ENCODE data around the gene CSNK1A1L. TPM values are rescaled to one million over a fixed set of nuclear protein-coding genes. Genes with fewer than 3 reads are reported as not detected.

The CSNK1A1L gene
- total RNA-seq (not detected), total RNA-seq (0 reads per million in 2 donors)

GRCh38 chr13:37105251-37105714 lies at the start of gene CSNK1A1L:
CSNK1A1L (minus strand) TSS chr13:37105664; CDS start chr13:37105256, 408 bp downstream.
- H3K9me3 ChIP-seq (ENCODE audit: control insufficient read depth, low read length, poor library complexity, severe bottlenecking), result no peaks in the 10 kb centered on the region
- Mint-ChIP-seq H3K4me1 (no peaks in the 10 kb centered on the region), H3K4me3 (no peak within 1 kb of the TSS), H3K36me3 (ENCODE audit: low read depth) (no peaks in the 10 kb centered on the region), H3K27me3 (peaks cover 50% of the 10 kb centered on the region), H3K27ac (no peak within 1 kb of the TSS)
- DNase-seq (no peak), ATAC-seq (no peak)

DNA sequence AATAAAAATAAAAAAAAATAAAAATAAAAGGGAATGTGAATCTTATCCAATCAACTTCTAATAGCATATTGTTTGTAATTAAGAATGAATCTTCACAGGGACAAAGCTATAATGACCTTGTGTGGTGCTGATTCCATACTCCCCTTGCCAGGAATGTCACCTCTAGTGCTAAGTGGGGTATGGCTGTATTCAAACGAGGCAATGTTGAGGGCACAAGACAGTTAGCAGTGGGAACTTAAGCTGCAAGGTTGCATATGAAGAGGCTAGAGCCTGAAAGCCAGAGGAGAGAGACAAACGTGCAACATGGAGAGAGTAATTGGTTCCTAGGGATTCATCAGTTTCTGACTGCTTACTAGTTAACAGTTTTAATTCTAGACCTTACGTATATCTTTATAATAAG lies 43.9 kb upstream of the CSNK1A1L start:
- no peaks in the 10 kb centered on the region for H3K9me3 ChIP-seq (ENCODE audit: control insufficient read depth, low read length, poor library complexity, severe bottlenecking)
- no peaks in the 10 kb centered on the region for H3K27me3 Mint-ChIP-seq
- no peak for ATAC-seq

GRCh38 chr13:37148501-37148900 lies 43.0 kb upstream of the CSNK1A1L start:
- ATAC-seq (no peak), DNase-seq (no peak)
- Mint-ChIP-seq H3K4me3 (no peak overlapping the region), H3K27me3 (no peaks in the 10 kb centered on the region), H3K36me3 (ENCODE audit: low read depth) (no peaks in the 10 kb centered on the region), H3K4me1 (no peaks in the 10 kb centered on the region), H3K27ac (no peak overlapping the region)
- no peaks in the 10 kb centered on the region for H3K9me3 ChIP-seq (ENCODE audit: control insufficient read depth, low read length, poor library complexity, severe bottlenecking)

More for the DNA sequence above, 43.9 kb upstream of the CSNK1A1L start:
- Mint-ChIP-seq H3K4me1 (no peaks in the 10 kb centered on the region), H3K4me3 (no peak overlapping the region), H3K27ac (no peak overlapping the region), H3K36me3 (ENCODE audit: low read depth) (no peaks in the 10 kb centered on the region)
- DNase-seq, result no peak

DNA sequence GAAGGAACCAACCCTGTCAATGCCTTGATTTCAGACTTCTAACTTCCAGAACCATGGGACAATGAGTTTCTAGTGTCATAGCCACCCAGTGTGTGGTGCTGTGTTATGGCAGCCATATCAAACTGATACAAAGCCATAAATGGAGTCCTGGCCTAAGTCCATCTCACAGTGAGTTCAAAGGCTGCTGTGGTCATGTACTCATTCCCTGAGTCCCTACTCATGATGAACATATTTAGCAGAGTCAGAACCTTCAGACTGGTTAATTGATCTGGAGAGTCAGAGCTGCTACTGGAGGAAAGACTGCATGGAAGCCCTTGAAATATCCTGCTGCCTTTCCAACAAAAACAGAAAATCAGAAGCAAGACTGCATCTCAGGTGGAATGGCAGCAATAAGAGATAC lies 39.2 kb upstream of the CSNK1A1L start:
- no peak for ATAC-seq
- no peaks in the 10 kb centered on the region for H3K36me3 Mint-ChIP-seq (ENCODE audit: low read depth)

DNA sequence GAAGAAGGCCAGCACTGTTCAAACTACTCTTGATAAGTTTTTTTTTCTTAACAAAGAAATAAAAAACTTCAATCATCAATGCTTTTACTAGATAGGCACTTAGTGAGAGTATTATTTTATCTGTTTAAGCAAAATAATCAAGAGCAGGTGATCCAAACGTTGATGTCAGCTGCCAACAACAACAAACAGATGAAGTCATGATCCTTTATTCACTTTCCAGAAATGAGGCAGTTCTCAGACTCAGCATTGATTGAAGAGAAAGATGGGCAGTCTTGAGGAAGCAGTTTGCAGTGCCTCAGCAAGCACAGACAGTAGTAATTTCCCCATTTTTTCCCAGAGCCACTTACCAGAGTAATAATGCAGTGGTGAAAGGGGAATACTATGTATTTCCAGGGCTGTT lies 38.4 kb upstream of the CSNK1A1L start:
- ATAC-seq (no peak), DNase-seq (no peak)
- Mint-ChIP-seq H3K27ac (no peak overlapping the region), H3K36me3 (ENCODE audit: low read depth) (no peaks in the 10 kb centered on the region), H3K27me3 (no peaks in the 10 kb centered on the region), H3K4me1 (no peaks in the 10 kb centered on the region), H3K4me3 (no peak overlapping the region)
- H3K9me3 ChIP-seq (ENCODE audit: control insufficient read depth, low read length, poor library complexity, severe bottlenecking), result no peaks in the 10 kb centered on the region

More for the DNA sequence above, 39.2 kb upstream of the CSNK1A1L start:
- Mint-ChIP-seq H3K4me1 (no peaks in the 10 kb centered on the region), H3K4me3 (no peak overlapping the region), H3K27ac (no peak overlapping the region), H3K27me3 (no peaks in the 10 kb centered on the region)
- DNase-seq, result no peak
- no peaks in the 10 kb centered on the region for H3K9me3 ChIP-seq (ENCODE audit: control insufficient read depth, low read length, poor library complexity, severe bottlenecking)

DNA sequence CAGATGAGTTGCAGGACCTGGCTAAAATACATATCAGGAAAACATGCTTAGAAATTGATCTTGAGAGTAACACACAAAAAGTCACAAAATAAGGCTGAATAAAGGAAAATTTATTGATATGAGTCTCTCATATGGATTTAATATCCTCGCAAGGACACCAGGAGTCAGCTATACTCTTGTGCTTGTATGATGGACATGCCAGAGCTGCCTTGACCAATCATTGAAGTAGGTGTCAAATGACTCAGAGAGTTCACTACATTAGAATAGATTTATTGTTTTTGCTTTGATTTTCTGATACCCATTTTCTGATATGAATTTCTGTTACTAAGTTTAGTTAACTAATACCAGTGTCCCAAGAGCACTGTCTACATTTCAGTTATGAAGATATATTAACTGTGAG lies 37.4 kb upstream of the CSNK1A1L start:
- Mint-ChIP-seq H3K27ac (no peak overlapping the region), H3K4me3 (no peak overlapping the region), H3K36me3 (ENCODE audit: low read depth) (no peaks in the 10 kb centered on the region), H3K27me3 (no peaks in the 10 kb centered on the region), H3K4me1 (no peaks in the 10 kb centered on the region)
- no peaks in the 10 kb centered on the region for H3K9me3 ChIP-seq (ENCODE audit: control insufficient read depth, low read length, poor library complexity, severe bottlenecking)
- DNase-seq (no peak), ATAC-seq (no peak)

DNA sequence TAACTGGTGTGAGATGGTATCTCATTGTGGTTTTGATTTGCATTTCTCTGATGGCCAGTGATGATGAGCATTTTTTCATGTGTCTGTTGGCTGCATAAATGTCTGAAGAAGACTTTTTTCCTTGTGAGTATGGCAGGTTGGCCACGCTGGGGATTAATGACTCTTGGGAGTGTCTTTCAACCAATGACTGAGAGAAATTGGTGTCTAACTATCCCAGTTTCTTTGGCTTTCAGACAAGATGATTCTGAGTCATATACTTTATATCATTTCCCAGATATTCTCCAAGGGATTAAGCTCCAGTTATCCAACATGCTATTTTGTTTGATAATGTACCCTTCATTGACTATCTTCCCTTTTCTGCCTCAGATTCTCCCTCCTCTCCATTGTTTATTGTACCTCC lies 35.5 kb upstream of the CSNK1A1L start:
- no peaks in the 10 kb centered on the region for H3K4me1 Mint-ChIP-seq
- H3K4me3 Mint-ChIP-seq, result no peak overlapping the region
- no peaks in the 10 kb centered on the region for H3K9me3 ChIP-seq (ENCODE audit: control insufficient read depth, low read length, poor library complexity, severe bottlenecking)
- H3K27ac Mint-ChIP-seq, result no peak overlapping the region
- H3K27me3 Mint-ChIP-seq, result no peaks in the 10 kb centered on the region
- no peaks in the 10 kb centered on the region for H3K36me3 Mint-ChIP-seq (ENCODE audit: low read depth)
- DNase-seq, result no peak
- no peak for ATAC-seq

GRCh38 chr13:37139356-37139755 lies 33.9 kb upstream of the CSNK1A1L start:
- no peaks in the 10 kb centered on the region for H3K9me3 ChIP-seq (ENCODE audit: control insufficient read depth, low read length, poor library complexity, severe bottlenecking)
- no peak overlapping the region for H3K27ac Mint-ChIP-seq
- ATAC-seq, result no peak

GRCh38 chr13:37138926-37139325 lies 33.5 kb upstream of the CSNK1A1L start:
- Mint-ChIP-seq H3K27me3 (peaks cover 4% of the 10 kb centered on the region), H3K36me3 (ENCODE audit: low read depth) (no peaks in the 10 kb centered on the region), H3K27ac (no peak overlapping the region), H3K4me3 (no peak overlapping the region), H3K4me1 (no peaks in the 10 kb centered on the region)
- ATAC-seq (no peak), DNase-seq (no peak)
- H3K9me3 ChIP-seq (ENCODE audit: control insufficient read depth, low read length, poor library complexity, severe bottlenecking), result no peaks in the 10 kb centered on the region

More at GRCh38 chr13:37139356-37139755, 33.9 kb upstream of the CSNK1A1L start:
- Mint-ChIP-seq H3K4me3 (no peak overlapping the region), H3K36me3 (ENCODE audit: low read depth) (no peaks in the 10 kb centered on the region), H3K4me1 (no peaks in the 10 kb centered on the region), H3K27me3 (peaks cover 2% of the 10 kb centered on the region)
- DNase-seq, result no peak

DNA sequence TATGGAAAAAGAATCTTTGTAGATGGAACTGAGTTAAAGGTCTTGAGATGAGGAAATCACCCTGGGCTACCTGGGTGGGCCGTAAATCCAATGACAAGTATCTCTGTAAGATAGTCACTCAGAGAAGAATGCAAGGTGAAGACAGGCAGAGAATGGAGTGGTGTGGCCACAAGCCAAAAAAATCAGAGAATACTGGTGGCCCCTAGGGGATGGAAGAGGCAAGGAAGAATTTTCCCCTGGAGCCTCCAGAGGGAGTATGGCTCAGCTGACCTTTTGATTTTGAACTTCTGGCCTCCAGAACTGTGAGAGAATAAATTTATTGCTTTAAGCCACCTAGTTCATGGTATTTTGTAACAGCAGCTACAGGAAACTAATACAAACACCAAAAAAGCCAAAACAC lies 32.7 kb upstream of the CSNK1A1L start:
- no peak overlapping the region for H3K27ac Mint-ChIP-seq
- H3K36me3 Mint-ChIP-seq (ENCODE audit: low read depth), result no peaks in the 10 kb centered on the region
- H3K27me3 Mint-ChIP-seq, result peaks cover 4% of the 10 kb centered on the region
- no peaks in the 10 kb centered on the region for H3K9me3 ChIP-seq (ENCODE audit: control insufficient read depth, low read length, poor library complexity, severe bottlenecking)
- ATAC-seq, result no peak
- H3K4me3 Mint-ChIP-seq, result no peak overlapping the region
- DNase-seq, result no peak
- no peaks in the 10 kb centered on the region for H3K4me1 Mint-ChIP-seq

GRCh38 chr13:37136633-37137032 lies 31.2 kb upstream of the CSNK1A1L start:
- H3K9me3 ChIP-seq (ENCODE audit: control insufficient read depth, low read length, poor library complexity, severe bottlenecking), result no peaks in the 10 kb centered on the region
- ATAC-seq, result no peak
- DNase-seq, result no peak
- Mint-ChIP-seq H3K4me1 (no peaks in the 10 kb centered on the region), H3K27me3 (peaks cover 4% of the 10 kb centered on the region), H3K27ac (no peak overlapping the region), H3K36me3 (ENCODE audit: low read depth) (no peaks in the 10 kb centered on the region), H3K4me3 (no peak overlapping the region)

DNA sequence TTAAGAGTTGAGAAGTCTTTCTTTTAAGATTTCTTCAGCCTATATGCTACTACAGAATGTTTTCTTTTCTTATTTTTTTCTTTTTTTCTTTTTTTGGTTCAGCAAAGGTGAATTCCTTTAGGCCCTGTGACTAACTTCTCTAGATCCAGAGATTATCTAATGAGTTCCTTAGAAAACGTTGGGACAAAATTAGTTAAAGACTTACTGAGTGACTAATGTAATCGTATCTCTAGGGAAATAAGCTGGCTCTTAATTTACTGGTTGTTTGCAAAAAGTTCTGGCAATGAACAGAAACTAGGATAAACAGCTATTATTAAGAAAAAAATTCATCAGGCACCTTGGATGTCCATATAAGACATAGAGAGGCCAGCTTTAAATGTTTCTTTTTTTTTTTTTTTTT lies 30.7 kb upstream of the CSNK1A1L start:
- peaks cover 4% of the 10 kb centered on the region for H3K27me3 Mint-ChIP-seq
- no peak overlapping the region for H3K4me3 Mint-ChIP-seq
- no peaks in the 10 kb centered on the region for H3K36me3 Mint-ChIP-seq (ENCODE audit: low read depth)
- DNase-seq (no peak), ATAC-seq (no peak)
- H3K9me3 ChIP-seq (ENCODE audit: control insufficient read depth, low read length, poor library complexity, severe bottlenecking), result no peaks in the 10 kb centered on the region
- H3K27ac Mint-ChIP-seq, result no peak overlapping the region
- H3K4me1 Mint-ChIP-seq, result no peaks in the 10 kb centered on the region

- Mint-ChIP-seq H3K4me1 (no peaks in the 10 kb centered on the region), H3K27me3 (peaks cover 4% of the 10 kb centered on the region), H3K36me3 (ENCODE audit: low read depth) (no peaks in the 10 kb centered on the region), H3K4me3 (no peak overlapping the region), H3K27ac (no peak overlapping the region)
- ATAC-seq (no peak), DNase-seq (no peak)
- H3K9me3 ChIP-seq (ENCODE audit: control insufficient read depth, low read length, poor library complexity, severe bottlenecking), result no peaks in the 10 kb centered on the region
Measured at GRCh38 chr13:37134411-37135041, 29.1 kb upstream of the CSNK1A1L start.

GRCh38 chr13:37132211-37132610 lies 26.7 kb upstream of the CSNK1A1L start:
- peaks cover 4% of the 10 kb centered on the region for H3K27me3 Mint-ChIP-seq
- no peak for DNase-seq

More at GRCh38 chr13:37132211-37132610, 26.7 kb upstream of the CSNK1A1L start:
- Mint-ChIP-seq H3K4me3 (no peak overlapping the region), H3K36me3 (ENCODE audit: low read depth) (no peaks in the 10 kb centered on the region), H3K4me1 (no peaks in the 10 kb centered on the region), H3K27ac (no peak overlapping the region)
- no peak for ATAC-seq
- no peaks in the 10 kb centered on the region for H3K9me3 ChIP-seq (ENCODE audit: control insufficient read depth, low read length, poor library complexity, severe bottlenecking)
